Nephron (organoid): ENCODE data around the gene ATP10B.

Source experiments
- H3K27ac Mint-ChIP-seq, 3 experiments: 2 replicates each; pipeline ENCODE4 v1.8.0; 2020; ENCODE audit warnings: mixed read lengths in 3 of 3, mild to moderate bottlenecking in 2 of 3, moderate library complexity in 1 of 3
- H3K27me3 Mint-ChIP-seq: 2 replicates; pipeline ENCODE4 v1.8.0; 2021; ENCODE audit warnings: low read depth, mild to moderate bottlenecking, moderate library complexity, mixed read lengths
- H3K36me3 Mint-ChIP-seq: 2 replicates; pipeline ENCODE4 v1.8.0; 2020; ENCODE audit warnings: low read depth, mixed read lengths
- H3K4me1 Mint-ChIP-seq: 2 replicates; pipeline ENCODE4 v1.8.0; 2020; ENCODE audit warnings: mixed read lengths
- H3K4me3 Mint-ChIP-seq, 3 experiments: 2 replicates each; pipeline ENCODE4 v1.8.0; 2020; ENCODE audit warnings: mild to moderate bottlenecking in 3 of 3, mixed read lengths in 3 of 3, moderate library complexity in 2 of 3
- H3K9me3 Mint-ChIP-seq: 2 replicates; pipeline ENCODE4 v1.8.0; 2020; ENCODE audit warnings: mixed read lengths
- TF ChIP-seq, protein P1 (sequence below), 3 experiments: fragments of 200-600 bp; sonication (generic); IDR thresholded peaks; one replicate each; pipeline ENCODE4 v1.5.0; 2021; ENCODE audit warnings: antibody characterized with exemption in 3 of 3; ENCODE audit not compliant: unreplicated experiment in 3 of 3

ATP10B gene

DNA sequence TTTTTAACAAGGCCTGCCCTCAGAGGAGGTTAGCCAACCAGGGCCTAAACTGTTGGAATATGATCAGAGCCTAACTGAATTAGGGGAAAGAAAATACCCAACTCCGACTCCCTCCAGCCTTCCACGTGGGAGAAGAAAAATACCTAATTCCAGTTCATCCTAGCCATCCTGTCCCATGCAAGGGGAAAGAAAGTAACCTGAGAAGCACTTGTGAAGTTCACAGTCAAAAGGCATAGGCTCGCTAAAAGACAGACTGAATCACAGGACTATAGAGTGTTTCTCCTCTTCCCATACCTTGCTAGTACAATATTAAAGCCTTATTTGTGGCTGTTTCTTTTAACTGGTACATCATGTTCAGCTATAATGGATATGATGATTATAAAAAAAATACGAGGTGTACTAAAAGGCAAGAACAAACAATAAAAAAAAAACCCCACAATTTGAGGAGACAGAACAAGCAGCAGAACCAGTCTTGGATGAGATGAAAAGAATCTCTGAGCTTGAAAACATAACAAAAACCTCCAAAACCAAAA is 18.0 kb upstream of the ATP10B start:
- no peak overlapping the region for H3K4me3 Mint-ChIP-seq
- no peaks in the 10 kb centered on the region for H3K36me3 Mint-ChIP-seq
- peaks cover 9% of the 10 kb centered on the region for H3K9me3 Mint-ChIP-seq
- H3K27me3 Mint-ChIP-seq: no peaks in the 10 kb centered on the region
- H3K27ac Mint-ChIP-seq: peak overlapping the region in 1 of 3 experiments; percentile 15
- TF ChIP-seq, protein P1, sequence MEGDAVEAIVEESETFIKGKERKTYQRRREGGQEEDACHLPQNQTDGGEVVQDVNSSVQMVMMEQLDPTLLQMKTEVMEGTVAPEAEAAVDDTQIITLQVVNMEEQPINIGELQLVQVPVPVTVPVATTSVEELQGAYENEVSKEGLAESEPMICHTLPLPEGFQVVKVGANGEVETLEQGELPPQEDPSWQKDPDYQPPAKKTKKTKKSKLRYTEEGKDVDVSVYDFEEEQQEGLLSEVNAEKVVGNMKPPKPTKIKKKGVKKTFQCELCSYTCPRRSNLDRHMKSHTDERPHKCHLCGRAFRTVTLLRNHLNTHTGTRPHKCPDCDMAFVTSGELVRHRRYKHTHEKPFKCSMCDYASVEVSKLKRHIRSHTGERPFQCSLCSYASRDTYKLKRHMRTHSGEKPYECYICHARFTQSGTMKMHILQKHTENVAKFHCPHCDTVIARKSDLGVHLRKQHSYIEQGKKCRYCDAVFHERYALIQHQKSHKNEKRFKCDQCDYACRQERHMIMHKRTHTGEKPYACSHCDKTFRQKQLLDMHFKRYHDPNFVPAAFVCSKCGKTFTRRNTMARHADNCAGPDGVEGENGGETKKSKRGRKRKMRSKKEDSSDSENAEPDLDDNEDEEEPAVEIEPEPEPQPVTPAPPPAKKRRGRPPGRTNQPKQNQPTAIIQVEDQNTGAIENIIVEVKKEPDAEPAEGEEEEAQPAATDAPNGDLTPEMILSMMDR (IDR thresholded peaks at IDR 0.05; ENCODE audit: unreplicated experiment in 3 of 3): no peak
- no peaks in the 10 kb centered on the region for H3K4me1 Mint-ChIP-seq

DNA sequence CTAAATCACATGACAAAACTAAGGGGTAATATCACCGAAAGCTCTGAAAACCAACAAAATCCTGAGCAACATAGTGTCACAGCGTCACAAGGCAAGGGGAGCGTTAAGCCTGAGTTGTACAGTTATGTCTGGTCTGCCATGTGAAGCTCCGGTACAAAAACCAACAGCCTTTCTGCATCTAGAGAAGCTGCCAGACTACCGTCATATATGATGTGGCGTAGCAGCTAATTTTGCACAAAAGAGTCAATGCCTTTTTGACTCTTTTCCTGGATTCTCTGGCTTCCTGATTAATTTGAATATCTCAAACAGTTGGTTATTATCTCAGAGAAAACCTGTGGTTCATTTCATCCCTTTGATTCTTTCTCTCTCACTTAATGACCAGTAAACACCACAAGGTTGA is 16.0 kb upstream of the ATP10B start:
- TF ChIP-seq, protein P1 (IDR thresholded peaks at IDR 0.05; ENCODE audit: unreplicated experiment in 3 of 3): no peak
- Mint-ChIP-seq H3K27me3 (no peaks in the 10 kb centered on the region), H3K4me3 (no peak overlapping the region), H3K27ac (no peak overlapping the region), H3K36me3 (no peaks in the 10 kb centered on the region), H3K4me1 (no peaks in the 10 kb centered on the region), H3K9me3 (peaks cover 10% of the 10 kb centered on the region)

- H3K4me3 Mint-ChIP-seq: no peak overlapping the region
- H3K27ac Mint-ChIP-seq: no peak overlapping the region
- H3K4me1 Mint-ChIP-seq: no peaks in the 10 kb centered on the region
- no peaks in the 10 kb centered on the region for H3K36me3 Mint-ChIP-seq
- no peaks in the 10 kb centered on the region for H3K9me3 Mint-ChIP-seq
- TF ChIP-seq, protein P1 (IDR thresholded peaks at IDR 0.05; ENCODE audit: unreplicated experiment in 3 of 3): no peak
- peaks cover 4% of the 10 kb centered on the region for H3K27me3 Mint-ChIP-seq
Measured at GRCh38 chr5:160851451-160851850, 560 bp downstream of the ATP10B start.

DNA sequence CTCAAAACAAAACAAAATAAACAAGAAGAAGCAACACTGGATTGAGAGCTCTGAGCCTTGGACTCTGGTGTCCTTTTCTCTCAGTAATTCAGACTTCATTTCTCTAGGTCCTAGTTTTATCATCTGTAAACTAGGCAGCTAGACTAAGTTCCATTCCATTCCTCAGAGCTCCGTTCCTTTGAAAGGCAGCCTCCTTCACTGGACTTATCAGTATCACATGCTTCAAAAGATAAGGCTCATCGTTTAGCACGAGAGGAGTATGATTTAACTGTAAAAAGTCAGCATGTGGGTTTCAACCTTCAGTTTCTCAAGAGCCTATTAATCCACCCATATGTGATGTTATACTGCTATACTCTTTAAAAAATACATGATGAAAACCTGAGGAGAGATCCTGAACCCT is 1.6 kb downstream of the ATP10B start:
- no peaks in the 10 kb centered on the region for H3K9me3 Mint-ChIP-seq
- peaks cover 4% of the 10 kb centered on the region for H3K27me3 Mint-ChIP-seq
- no peaks in the 10 kb centered on the region for H3K4me1 Mint-ChIP-seq
- no peak overlapping the region for H3K27ac Mint-ChIP-seq
- no peaks in the 10 kb centered on the region for H3K36me3 Mint-ChIP-seq
- TF ChIP-seq, protein P1 (IDR thresholded peaks at IDR 0.05; ENCODE audit: unreplicated experiment in 3 of 3): no peak
- H3K4me3 Mint-ChIP-seq: no peak overlapping the region

GRCh38 chr5:160847526-160848085 is 4.4 kb downstream of the ATP10B start:
- no peak overlapping the region for H3K27ac Mint-ChIP-seq
- no peak overlapping the region for H3K4me3 Mint-ChIP-seq
- TF ChIP-seq, protein P1 (IDR thresholded peaks at IDR 0.05; ENCODE audit: unreplicated experiment in 3 of 3): no peak
- no peaks in the 10 kb centered on the region for H3K9me3 Mint-ChIP-seq
- no peaks in the 10 kb centered on the region for H3K4me1 Mint-ChIP-seq
- peaks cover 4% of the 10 kb centered on the region for H3K27me3 Mint-ChIP-seq
- H3K36me3 Mint-ChIP-seq: no peaks in the 10 kb centered on the region

- H3K36me3 Mint-ChIP-seq: no peaks in the 10 kb centered on the region
- TF ChIP-seq, protein P1 (IDR thresholded peaks at IDR 0.05; ENCODE audit: unreplicated experiment in 3 of 3): no peak
- no peak overlapping the region for H3K27ac Mint-ChIP-seq
- no peaks in the 10 kb centered on the region for H3K27me3 Mint-ChIP-seq
- no peaks in the 10 kb centered on the region for H3K9me3 Mint-ChIP-seq
- no peak overlapping the region for H3K4me3 Mint-ChIP-seq
- no peaks in the 10 kb centered on the region for H3K4me1 Mint-ChIP-seq
Measured at GRCh38 chr5:160846642-160847041, 5.4 kb downstream of the ATP10B start.
